Activated T-cell treated with anti-CD3 and anti-CD28 coated beads for 48 hours (primary cell): Measurements from ENCODE around the gene SOX15.

Experiments
- DNase-seq: peaks from one replicate; pipeline ENCODE4 v3.0.0-alpha.2; 2020; ENCODE audit warnings: low read depth

The SOX15 gene

GRCh38 chr17:7557775-7558543 lies 31.9 kb downstream of the SOX15 start:
- no peak for DNase-seq

- no peak for DNase-seq
Observed at GRCh38 chr17:7557147-7557764, 32.6 kb downstream of the SOX15 start.

DNA sequence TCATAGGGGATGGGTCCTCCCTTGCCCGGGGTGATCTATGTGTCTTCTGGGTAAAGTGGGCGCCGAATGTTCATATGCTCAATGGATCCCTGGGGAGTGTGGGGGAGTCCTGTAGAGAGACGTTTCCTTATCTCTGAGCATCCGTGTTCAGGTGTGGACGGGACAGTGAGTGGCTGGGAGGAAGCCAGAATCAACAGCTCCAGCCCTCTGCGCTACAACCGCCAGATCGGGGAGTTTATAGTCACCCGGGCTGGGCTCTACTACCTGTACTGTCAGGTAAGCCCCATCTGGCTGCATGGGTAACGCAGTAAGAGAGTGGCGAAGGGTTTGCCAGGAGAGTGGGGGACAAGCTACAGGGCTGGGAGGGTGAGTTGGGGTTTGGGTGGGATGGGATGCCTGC lies 33.3 kb downstream of the SOX15 start:
- DNase-seq, result no peak

DNA sequence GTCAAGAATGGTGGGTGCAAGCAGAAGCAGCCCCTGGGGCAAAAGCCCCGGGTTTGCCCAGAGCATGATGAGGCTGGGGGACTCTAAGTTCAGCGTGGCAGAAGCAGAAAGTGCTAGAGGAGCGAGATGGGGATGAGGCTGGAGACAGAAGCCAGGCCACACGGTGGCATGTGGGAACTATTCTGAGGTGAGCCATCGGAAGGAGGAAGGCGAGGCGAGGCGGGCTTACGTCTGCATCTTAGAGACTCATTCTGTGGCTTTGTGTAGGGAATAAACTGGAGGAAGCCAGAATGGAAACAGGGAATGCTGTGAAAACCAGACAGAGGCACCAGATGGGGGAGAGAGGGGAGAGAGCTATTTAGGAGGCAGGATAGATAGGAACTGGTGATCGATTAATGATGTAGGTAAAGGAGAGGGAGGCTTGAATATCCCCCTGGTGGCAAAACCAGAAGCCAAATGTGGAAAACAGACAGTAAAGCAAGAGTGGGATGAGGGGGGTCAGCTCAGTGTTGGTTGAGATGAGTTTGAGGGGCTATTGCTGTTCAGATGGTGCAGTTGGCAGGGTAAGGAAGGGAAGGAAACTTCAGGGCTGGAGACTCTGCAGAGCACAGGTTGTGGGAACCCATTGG lies 34.5 kb downstream of the SOX15 start:
- DNase-seq, result no peak

- no peak for DNase-seq
Observed at GRCh38 chr17:7553356-7553755, 36.5 kb downstream of the SOX15 start.

- DNase-seq, result no peak
Observed at GRCh38 chr17:7552621-7553051, 37.3 kb downstream of the SOX15 start.

DNA sequence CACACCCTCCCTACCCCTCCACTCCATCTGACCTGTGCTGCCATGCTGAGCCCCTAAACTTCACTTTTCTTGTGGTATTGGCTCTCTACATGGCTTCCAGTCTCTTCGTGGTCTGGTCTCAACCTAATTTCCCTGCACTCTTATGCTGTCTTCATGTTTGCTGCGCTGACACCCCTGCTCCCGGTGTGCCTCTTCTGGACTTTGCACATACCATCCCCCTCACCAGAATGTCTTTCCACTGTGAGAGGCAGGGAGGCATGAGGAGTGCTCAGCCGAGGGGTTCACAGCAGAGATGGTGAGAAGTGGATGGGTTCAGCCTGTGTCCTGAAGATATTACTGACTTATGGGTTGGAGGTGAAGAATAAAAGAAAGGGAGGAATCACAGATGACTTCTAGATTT lies 38.5 kb downstream of the SOX15 start:
- no peak for DNase-seq

DNA sequence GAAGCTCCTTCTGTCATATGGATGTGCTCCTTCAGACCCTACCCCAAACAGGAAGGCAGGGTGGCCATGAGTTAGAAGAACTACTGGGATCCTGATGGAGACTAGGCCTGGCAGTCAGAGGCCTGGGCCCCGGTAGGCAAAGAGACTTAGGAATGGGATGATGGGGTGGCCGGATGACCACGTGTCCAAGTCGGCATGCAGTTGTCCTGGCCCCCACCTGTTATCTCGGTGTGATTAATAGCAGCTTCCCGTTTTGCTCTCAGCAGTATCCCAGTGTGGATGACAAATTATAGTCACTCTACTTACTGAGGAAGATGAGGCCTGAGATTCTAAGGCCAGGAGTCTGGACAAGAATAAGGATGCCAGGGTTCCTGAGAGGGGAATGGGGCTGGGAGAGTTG lies 39.5 kb downstream of the SOX15 start:
- no peak for DNase-seq

GRCh38 chr17:7549401-7550055 lies 40.4 kb downstream of the SOX15 start:
- DNase-seq, result peak; percentile 30

DNA sequence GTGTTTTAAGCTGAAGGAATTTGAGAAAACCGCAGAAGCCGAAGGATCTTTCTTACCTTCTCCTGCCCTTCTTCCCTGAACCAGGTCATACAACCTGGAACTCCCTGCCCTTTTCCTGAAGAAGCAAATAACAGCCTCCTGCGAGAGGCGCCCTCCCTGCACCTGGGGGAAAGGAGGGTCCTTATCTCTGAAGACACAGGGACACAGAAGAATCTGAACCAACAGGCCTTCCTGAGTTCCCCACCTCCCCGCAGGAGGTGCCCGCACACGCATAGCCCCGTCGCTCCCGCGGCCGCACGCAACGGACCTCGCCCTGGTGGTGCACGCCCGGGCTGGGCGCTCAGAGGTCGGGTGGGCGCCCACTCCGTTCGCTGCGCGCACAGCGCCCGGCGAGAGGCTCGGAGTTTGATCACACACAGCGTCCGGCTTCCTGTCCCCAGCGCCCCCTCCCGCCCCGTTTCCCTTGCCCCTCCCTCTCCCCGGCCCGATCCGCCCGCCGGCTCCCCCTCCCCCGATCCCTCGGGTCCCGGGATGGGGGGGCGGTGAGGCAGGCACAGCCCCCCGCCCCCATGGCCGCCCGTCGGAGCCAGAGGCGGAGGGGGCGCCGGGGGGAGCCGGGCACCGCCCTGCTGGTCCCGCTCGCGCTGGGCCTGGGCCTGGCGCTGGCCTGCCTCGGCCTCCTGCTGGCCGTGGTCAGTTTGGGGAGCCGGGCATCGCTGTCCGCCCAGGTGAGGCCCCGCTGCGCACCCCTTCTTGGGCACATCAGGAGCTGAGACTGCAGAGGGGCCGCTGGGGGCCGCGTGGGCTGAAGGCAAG lies 41.1 kb downstream of the SOX15 start, which contains the start of gene TNFSF12:
TNFSF12 (plus strand) TSS at position 474 of the 816 bp plus-strand sequence; CDS start at position 570, 96 bp downstream.
- DNase-seq, result peak; percentile 48

GRCh38 chr17:7544911-7545310 lies 45.0 kb downstream of the SOX15 start:
- no peak for DNase-seq

GRCh38 chr17:7541074-7541621 lies 48.7 kb downstream of the SOX15 start:
- DNase-seq, result no peak

- no peak for DNase-seq
Observed at GRCh38 chr17:7538891-7539545, 50.9 kb downstream of the SOX15 start.
